ENCODE measurements around the gene TBX1. TPM values are rescaled to one million over a fixed set of nuclear protein-coding genes. Genes with fewer than 3 reads are reported as not detected.

Gene TBX1
- total and polyA plus RNA-seq, 2 experiments from 2014 or later, result 0.12 to 0.71 TPM

GRCh38 chr22:19779685-19780268, 19.2 kb downstream of the TBX1 start:
- no peak for TF ChIP-seq CTCF (IDR thresholded peaks at IDR 0.05; ENCODE audit: low read depth, low read length)
- H3K27me3 ChIP-seq, result peaks cover 22% of the 10 kb centered on the region

GRCh38 chr22:19782533-19782932, 22.0 kb downstream of the TBX1 start:
- H3K4me1 ChIP-seq (ENCODE audit: low read depth), result no peaks in the 10 kb centered on the region
- no peak for TF ChIP-seq CTCF (IDR thresholded peaks at IDR 0.05; ENCODE audit: low read depth, low read length)
- peaks cover 15% of the 10 kb centered on the region for H3K27me3 ChIP-seq
- no peaks in the 10 kb centered on the region for H3K36me3 ChIP-seq
- no peak overlapping the region for H3K27ac ChIP-seq
- DNase-seq (ENCODE audit: low read depth in 1 of 2, low spot score in 1 of 2), result no peak
- H3K4me3 ChIP-seq, result no peak overlapping the region
- H3K9me3 ChIP-seq (ENCODE audit: low read depth), result no peaks in the 10 kb centered on the region

More at GRCh38 chr22:19779685-19780268, 19.2 kb downstream of the TBX1 start:
- no peak for DNase-seq (ENCODE audit: low read depth in 1 of 2, low spot score in 1 of 2)
- Histone ChIP-seq H3K27ac (no peak overlapping the region), H3K9me3 (ENCODE audit: low read depth) (no peaks in the 10 kb centered on the region), H3K4me3 (no peak overlapping the region), H3K36me3 (no peaks in the 10 kb centered on the region), H3K4me1 (ENCODE audit: low read depth) (no peaks in the 10 kb centered on the region)

- Histone ChIP-seq H3K4me3 (no peak overlapping the region), H3K9me3 (ENCODE audit: low read depth) (no peaks in the 10 kb centered on the region), H3K27me3 (peaks cover 5% of the 10 kb centered on the region), H3K36me3 (no peaks in the 10 kb centered on the region), H3K4me1 (ENCODE audit: low read depth) (no peaks in the 10 kb centered on the region), H3K27ac (no peak overlapping the region)
- TF ChIP-seq CTCF (IDR thresholded peaks at IDR 0.05; ENCODE audit: low read depth, low read length), result no peak
- DNase-seq (ENCODE audit: low read depth in 1 of 2, low spot score in 1 of 2), result no peak
Measured at GRCh38 chr22:19783586-19784383, 23.2 kb downstream of the TBX1 start.

GRCh38 chr22:19784384-19785175, 24.0 kb downstream of the TBX1 start:
- no peak for DNase-seq (ENCODE audit: low read depth in 1 of 2, low spot score in 1 of 2)
- Histone ChIP-seq H3K4me3 (no peak overlapping the region), H3K9me3 (ENCODE audit: low read depth) (no peaks in the 10 kb centered on the region), H3K36me3 (no peaks in the 10 kb centered on the region), H3K27ac (no peak overlapping the region), H3K27me3 (no peaks in the 10 kb centered on the region), H3K4me1 (ENCODE audit: low read depth) (no peaks in the 10 kb centered on the region)
- no peak for TF ChIP-seq CTCF (IDR thresholded peaks at IDR 0.05; ENCODE audit: low read depth, low read length)

- H3K27me3 ChIP-seq, result no peaks in the 10 kb centered on the region
- no peak overlapping the region for H3K4me3 ChIP-seq
- H3K9me3 ChIP-seq (ENCODE audit: low read depth), result no peaks in the 10 kb centered on the region
- H3K4me1 ChIP-seq (ENCODE audit: low read depth), result no peaks in the 10 kb centered on the region
- no peak for DNase-seq (ENCODE audit: low read depth in 1 of 2, low spot score in 1 of 2)
- TF ChIP-seq CTCF (IDR thresholded peaks at IDR 0.05; ENCODE audit: low read depth, low read length), result no peak
- H3K27ac ChIP-seq, result no peak overlapping the region
- H3K36me3 ChIP-seq, result no peaks in the 10 kb centered on the region
Measured at GRCh38 chr22:19785461-19786263, 25.1 kb downstream of the TBX1 start.

All from cardiac muscle cell (in vitro differentiated cells and primary cell).